Measurements from ENCODE around the gene NME1.

Gene NME1

GRCh38 chr17:51155416-51155815 is 2.1 kb downstream of the NME1 start:
- Histone ChIP-seq H3K23ac (ENCODE audit: low read depth, low read length, poor library complexity) (no peak overlapping the region), H2BK120ac (ENCODE audit: low read depth, low read length) (no peak overlapping the region), H3K9me3 (replicated peaks in 1 of 2; ENCODE audit: control insufficient read depth in 2 of 2, insufficient read depth in 1 of 2, low read depth in 1 of 2, low read length in 2 of 2) (no peaks in the 10 kb centered on the region), H2BK5ac (ENCODE audit: low read length) (no peak overlapping the region), H4K8ac (ENCODE audit: low read depth, low read length) (no peak overlapping the region), H4K91ac (ENCODE audit: low read depth, low read length, poor library complexity) (no peak overlapping the region), H3K27ac (replicated peaks; ENCODE audit: low read length) (no peak overlapping the region), H3K9ac (ENCODE audit: low read depth, low read length, poor library complexity) (no peak overlapping the region), H3K4me1 (ENCODE audit: control insufficient read depth in 2 of 2, insufficient read depth in 1 of 2, low read depth in 1 of 2, low read length in 2 of 2) (no peaks in the 10 kb centered on the region), H2BK15ac (ENCODE audit: low read length) (no peak overlapping the region), H2BK12ac (ENCODE audit: low read length) (no peak overlapping the region), H3K4me3 (ENCODE audit: low read length in 2 of 2) (peak overlapping the region in 1 of 2 donors; percentile 90), H2AK5ac (ENCODE audit: low read depth, low read length) (no peak overlapping the region), H2AFZ (ENCODE audit: low read length) (no peak overlapping the region), H3K4me2 (ENCODE audit: insufficient read depth, low read length, poor library complexity, severe bottlenecking) (no peak overlapping the region), H3K36me3 (replicated peaks in 1 of 2; ENCODE audit: control insufficient read depth in 2 of 2, insufficient read depth in 2 of 2, low read length in 2 of 2) (peaks cover 22 to 54% of the 10 kb centered on the region in 2 donors), H3K79me1 (ENCODE audit: low read depth, low read length) (peaks cover 8% of the 10 kb centered on the region), H3K27me3 (ENCODE audit: control insufficient read depth in 3 of 3, insufficient read depth in 3 of 3, low read depth in 1 of 3, low read length in 3 of 3) (no peaks in the 10 kb centered on the region), H3K18ac (ENCODE audit: low read length) (no peak overlapping the region), H3K4ac (ENCODE audit: low read length) (no peak overlapping the region), H3K14ac (ENCODE audit: low read length) (no peak overlapping the region)
- DNase-seq (ENCODE audit: low spot score) = no peak
- no CpG with 5 or more reads among the region's 8 CpGs for WGBS, 2 donors (ENCODE audit: extremely low coverage in 2 of 2, insufficient read length in 2 of 2, insufficient replicate concordance in 1 of 2)

GRCh38 chr17:51159604-51160003 is 6.2 kb downstream of the NME1 start:
- Histone ChIP-seq H3K79me1 (ENCODE audit: low read depth, low read length) (peaks cover 4% of the 10 kb centered on the region), H3K4me1 (ENCODE audit: control insufficient read depth in 2 of 2, insufficient read depth in 1 of 2, low read depth in 1 of 2, low read length in 2 of 2) (no peaks in the 10 kb centered on the region), H3K4me2 (ENCODE audit: insufficient read depth, low read length, poor library complexity, severe bottlenecking) (no peak overlapping the region), H3K27ac (replicated peaks; ENCODE audit: low read length) (no peak overlapping the region), H2BK5ac (ENCODE audit: low read length) (no peak overlapping the region), H2AK5ac (ENCODE audit: low read depth, low read length) (no peak overlapping the region), H2BK120ac (ENCODE audit: low read depth, low read length) (no peak overlapping the region), H2BK12ac (ENCODE audit: low read length) (no peak overlapping the region), H3K9me3 (replicated peaks in 1 of 2; ENCODE audit: control insufficient read depth in 2 of 2, insufficient read depth in 1 of 2, low read depth in 1 of 2, low read length in 2 of 2) (no peaks in the 10 kb centered on the region), H4K91ac (ENCODE audit: low read depth, low read length, poor library complexity) (no peak overlapping the region), H2BK15ac (ENCODE audit: low read length) (no peak overlapping the region), H3K23ac (ENCODE audit: low read depth, low read length, poor library complexity) (no peak overlapping the region), H3K36me3 (replicated peaks in 1 of 2; ENCODE audit: control insufficient read depth in 2 of 2, insufficient read depth in 2 of 2, low read length in 2 of 2) (peaks cover 39 to 86% of the 10 kb centered on the region in 2 donors), H3K9ac (ENCODE audit: low read depth, low read length, poor library complexity) (no peak overlapping the region), H2AFZ (ENCODE audit: low read length) (no peak overlapping the region), H3K27me3 (ENCODE audit: control insufficient read depth in 3 of 3, insufficient read depth in 3 of 3, low read depth in 1 of 3, low read length in 3 of 3) (no peaks in the 10 kb centered on the region), H4K8ac (ENCODE audit: low read depth, low read length) (no peak overlapping the region), H3K4ac (ENCODE audit: low read length) (no peak overlapping the region), H3K14ac (ENCODE audit: low read length) (no peak overlapping the region), H3K18ac (ENCODE audit: low read length) (no peak overlapping the region), H3K4me3 (ENCODE audit: low read length in 2 of 2) (no peak overlapping the region)
- no peak for DNase-seq (ENCODE audit: low spot score)
- WGBS, 2 donors (ENCODE audit: extremely low coverage in 2 of 2, insufficient read length in 2 of 2, insufficient replicate concordance in 1 of 2) = no CpG with 5 or more reads among the region's 3 CpGs

GRCh38 chr17:51161541-51161940 is 8.2 kb downstream of the NME1 start:
- no peaks in the 10 kb centered on the region for H3K27me3 ChIP-seq (ENCODE audit: control insufficient read depth in 3 of 3, insufficient read depth in 3 of 3, low read depth in 1 of 3, low read length in 3 of 3)
- no peak overlapping the region for H2BK12ac ChIP-seq (ENCODE audit: low read length)
- H4K8ac ChIP-seq (ENCODE audit: low read depth, low read length) = no peak overlapping the region
- no peak overlapping the region for H3K14ac ChIP-seq (ENCODE audit: low read length)
- no peaks in the 10 kb centered on the region for H3K9me3 ChIP-seq (replicated peaks in 1 of 2; ENCODE audit: control insufficient read depth in 2 of 2, insufficient read depth in 1 of 2, low read depth in 1 of 2, low read length in 2 of 2)
- H3K79me1 ChIP-seq (ENCODE audit: low read depth, low read length) = peaks cover 4% of the 10 kb centered on the region
- H2BK15ac ChIP-seq (ENCODE audit: low read length) = no peak overlapping the region
- peaks cover 3 to 5% of the 10 kb centered on the region in 2 donors for H3K4me1 ChIP-seq (ENCODE audit: control insufficient read depth in 2 of 2, insufficient read depth in 1 of 2, low read depth in 1 of 2, low read length in 2 of 2)
- no peak overlapping the region for H3K18ac ChIP-seq (ENCODE audit: low read length)
- H3K23ac ChIP-seq (ENCODE audit: low read depth, low read length, poor library complexity) = no peak overlapping the region
- no peak overlapping the region for H2BK120ac ChIP-seq (ENCODE audit: low read depth, low read length)
- H2AFZ ChIP-seq (ENCODE audit: low read length) = no peak overlapping the region
- no peak overlapping the region for H3K9ac ChIP-seq (ENCODE audit: low read depth, low read length, poor library complexity)
- WGBS, 2 donors (ENCODE audit: extremely low coverage in 2 of 2, insufficient read length in 2 of 2, insufficient replicate concordance in 1 of 2) = no CpG with 5 or more reads among the region's 3 CpGs
- H2BK5ac ChIP-seq (ENCODE audit: low read length) = no peak overlapping the region
- no peak overlapping the region for H3K4me2 ChIP-seq (ENCODE audit: insufficient read depth, low read length, poor library complexity, severe bottlenecking)
- no peak overlapping the region for H4K91ac ChIP-seq (ENCODE audit: low read depth, low read length, poor library complexity)
- no peak overlapping the region for H3K27ac ChIP-seq (replicated peaks; ENCODE audit: low read length)
- H3K4me3 ChIP-seq (ENCODE audit: low read length in 2 of 2) = no peak overlapping the region
- H3K36me3 ChIP-seq (replicated peaks in 1 of 2; ENCODE audit: control insufficient read depth in 2 of 2, insufficient read depth in 2 of 2, low read length in 2 of 2) = peaks cover 35 to 71% of the 10 kb centered on the region in 2 donors
- DNase-seq (ENCODE audit: low spot score) = no peak
- H2AK5ac ChIP-seq (ENCODE audit: low read depth, low read length) = no peak overlapping the region
- no peak overlapping the region for H3K4ac ChIP-seq (ENCODE audit: low read length)

GRCh38 chr17:51164911-51165679 is 11.7 kb downstream of the NME1 start:
- Histone ChIP-seq H2AK5ac (ENCODE audit: low read depth, low read length) (peak overlapping the region; percentile 44), H3K9me3 (replicated peaks in 1 of 2; ENCODE audit: control insufficient read depth in 2 of 2, insufficient read depth in 1 of 2, low read depth in 1 of 2, low read length in 2 of 2) (no peaks in the 10 kb centered on the region), H2BK120ac (ENCODE audit: low read depth, low read length) (no peak overlapping the region), H2BK12ac (ENCODE audit: low read length) (no peak overlapping the region), H2BK5ac (ENCODE audit: low read length) (peak overlapping the region; percentile 80), H3K36me3 (replicated peaks in 1 of 2; ENCODE audit: control insufficient read depth in 2 of 2, insufficient read depth in 2 of 2, low read length in 2 of 2) (peaks cover 27 to 61% of the 10 kb centered on the region in 2 donors), H3K4me3 (ENCODE audit: low read length in 2 of 2) (peak overlapping the region in 1 of 2 donors; percentile 76), H4K8ac (ENCODE audit: low read depth, low read length) (no peak overlapping the region), H3K23ac (ENCODE audit: low read depth, low read length, poor library complexity) (peak overlapping the region; percentile 70), H3K79me1 (ENCODE audit: low read depth, low read length) (peaks cover 4% of the 10 kb centered on the region), H2BK15ac (ENCODE audit: low read length) (no peak overlapping the region), H3K27me3 (ENCODE audit: control insufficient read depth in 3 of 3, insufficient read depth in 3 of 3, low read depth in 1 of 3, low read length in 3 of 3) (no peaks in the 10 kb centered on the region), H3K4me1 (ENCODE audit: control insufficient read depth in 2 of 2, insufficient read depth in 1 of 2, low read depth in 1 of 2, low read length in 2 of 2) (peaks cover 3 to 5% of the 10 kb centered on the region in 2 donors), H3K4me2 (ENCODE audit: insufficient read depth, low read length, poor library complexity, severe bottlenecking) (peak overlapping the region; percentile 97), H4K91ac (ENCODE audit: low read depth, low read length, poor library complexity) (no peak overlapping the region), H3K4ac (ENCODE audit: low read length) (no peak overlapping the region), H2AFZ (ENCODE audit: low read length) (no peak overlapping the region), H3K9ac (ENCODE audit: low read depth, low read length, poor library complexity) (no peak overlapping the region), H3K14ac (ENCODE audit: low read length) (no peak overlapping the region), H3K27ac (replicated peaks; ENCODE audit: low read length) (no peak overlapping the region), H3K18ac (ENCODE audit: low read length) (peak overlapping the region; percentile 4)
- DNase-seq (ENCODE audit: low spot score) = no peak
- WGBS, 2 donors (ENCODE audit: extremely low coverage in 2 of 2, insufficient read length in 2 of 2, insufficient replicate concordance in 1 of 2) = no CpG with 5 or more reads among the region's 16 CpGs
